Measurements from ENCODE around the gene CCDC90B.

Gene CCDC90B

GRCh38 chr11:83222499-83222898 lies 63.7 kb downstream of the CCDC90B start:
- DNase-seq, result no peak

DNA sequence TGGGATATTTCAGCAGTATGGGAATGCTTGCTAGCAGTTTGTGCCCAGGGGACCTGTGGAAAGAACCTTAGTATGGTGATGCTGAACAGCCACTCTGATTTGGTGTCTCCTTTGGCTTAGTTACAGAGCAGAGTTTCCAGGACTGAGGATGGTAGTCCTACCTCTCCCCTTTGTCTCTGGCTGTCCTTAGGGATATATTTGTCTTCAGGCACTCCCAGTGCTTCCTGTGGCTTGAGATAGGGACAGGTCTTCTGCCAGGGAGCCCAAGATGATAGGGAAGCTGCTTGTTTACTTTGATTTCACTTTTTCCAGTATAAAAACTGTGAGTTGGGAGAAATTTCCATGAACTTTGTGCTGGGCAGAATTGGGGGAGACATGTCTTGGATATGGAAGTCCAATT lies 64.5 kb downstream of the CCDC90B start:
- DNase-seq, result no peak

DNA sequence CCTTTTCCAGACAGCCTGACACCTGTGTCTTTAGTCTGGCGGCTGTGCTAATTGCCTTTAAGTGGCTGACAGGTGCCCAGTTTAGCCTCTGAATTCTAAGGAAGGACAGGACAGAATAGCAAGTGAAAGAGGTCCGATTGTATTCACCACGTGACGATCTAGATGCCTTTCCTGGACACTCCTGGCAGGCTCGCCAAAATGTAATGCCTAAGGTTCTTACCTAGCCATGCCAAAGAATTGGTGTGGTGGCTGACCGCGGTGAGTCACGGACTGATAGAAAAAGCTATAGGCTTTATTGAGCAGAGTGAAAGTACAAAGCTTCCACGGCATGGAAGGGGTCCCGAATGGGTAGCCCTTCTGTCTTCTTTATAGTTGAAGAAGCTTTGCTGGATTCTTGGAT lies 65.9 kb downstream of the CCDC90B start:
- no peak for DNase-seq

GRCh38 chr11:83219095-83219494 lies 67.1 kb downstream of the CCDC90B start:
- no peak for DNase-seq
